Stimulated activated CD8-positive, alpha-beta memory T cell treated with anti-CD3 and anti-CD28 coated beads, Interleukin-7, amount 100 ng/mL, for 24 hours (primary cell): ENCODE data around the gene COL20A1.

Source experiments
- DNase-seq: peaks from one replicate; pipeline ENCODE4 v3.0.0-alpha.2; 2020; ENCODE audit warnings: low read depth

COL20A1 gene

DNA sequence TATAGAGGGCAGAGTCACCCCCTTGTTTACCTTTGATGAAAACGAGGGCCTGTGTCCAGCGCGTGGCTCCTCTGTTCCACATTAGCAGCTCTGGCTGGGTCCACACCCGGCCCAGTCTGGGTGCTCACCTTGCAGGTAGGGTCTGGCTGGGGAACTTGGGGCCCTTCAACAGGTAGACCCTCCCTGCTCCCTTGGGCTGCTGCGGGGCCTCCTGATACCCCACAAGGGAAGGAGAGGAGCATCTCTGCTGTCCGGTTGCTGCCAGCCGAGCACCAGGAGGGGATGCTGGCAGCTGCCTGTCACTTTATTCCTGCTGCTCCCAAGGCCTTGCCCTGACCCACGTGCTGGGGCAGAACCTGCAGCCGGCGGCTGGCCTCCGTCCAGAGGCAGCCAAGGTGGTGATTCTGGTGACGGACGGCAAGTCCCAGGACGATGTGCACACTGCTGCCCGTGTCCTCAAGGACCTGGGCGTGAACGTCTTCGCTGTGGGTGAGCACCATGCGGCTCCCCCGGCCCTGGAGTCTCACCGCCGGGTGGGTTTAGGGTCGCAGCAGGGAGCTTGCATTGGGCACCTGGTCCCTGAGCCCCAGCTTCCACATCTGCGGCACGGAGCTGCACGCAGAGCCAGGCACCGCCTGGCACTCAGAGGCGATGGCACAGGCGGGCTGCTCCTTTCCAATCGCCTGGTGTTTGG, 15.4 kb downstream of the COL20A1 start:
- DNase-seq: no peak

DNA sequence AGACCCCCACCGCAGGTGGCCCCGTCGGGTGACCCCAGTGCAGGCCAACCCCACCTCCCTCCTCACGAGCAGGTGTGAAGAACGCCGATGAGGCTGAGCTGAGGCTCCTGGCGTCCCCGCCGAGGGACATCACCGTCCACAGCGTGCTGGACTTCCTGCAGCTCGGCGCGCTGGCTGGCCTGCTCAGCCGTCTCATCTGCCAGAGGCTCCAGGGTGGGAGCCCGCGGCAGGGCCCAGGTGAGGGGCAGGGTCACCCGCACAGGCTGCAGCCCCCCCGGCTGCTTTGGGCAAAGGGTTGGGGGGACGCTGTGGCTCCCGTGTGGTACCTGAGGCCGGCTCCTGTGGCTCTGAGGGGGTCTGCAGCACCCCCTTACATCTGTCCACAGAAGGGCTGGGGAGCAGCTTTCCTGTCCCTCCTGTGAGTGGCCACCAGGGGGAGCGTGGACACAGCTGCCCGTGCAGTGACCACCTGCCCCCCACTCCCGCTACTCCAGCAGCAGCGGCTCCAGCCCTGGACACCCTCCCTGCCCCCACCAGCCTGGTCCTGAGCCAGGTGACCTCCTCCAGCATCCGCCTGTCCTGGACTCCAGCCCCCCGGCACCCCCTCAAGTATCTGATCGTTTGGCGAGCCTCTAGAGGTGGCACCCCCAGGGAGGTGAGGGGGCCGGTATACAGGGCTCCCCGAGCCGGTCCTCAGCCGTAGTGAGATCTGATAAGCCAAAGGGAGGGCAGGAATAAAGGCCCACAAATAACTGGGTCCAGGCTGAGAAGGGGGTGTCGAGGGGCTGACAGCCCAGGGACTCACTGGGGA, 16.5 kb downstream of the COL20A1 start:
- DNase-seq: no peak

DNA sequence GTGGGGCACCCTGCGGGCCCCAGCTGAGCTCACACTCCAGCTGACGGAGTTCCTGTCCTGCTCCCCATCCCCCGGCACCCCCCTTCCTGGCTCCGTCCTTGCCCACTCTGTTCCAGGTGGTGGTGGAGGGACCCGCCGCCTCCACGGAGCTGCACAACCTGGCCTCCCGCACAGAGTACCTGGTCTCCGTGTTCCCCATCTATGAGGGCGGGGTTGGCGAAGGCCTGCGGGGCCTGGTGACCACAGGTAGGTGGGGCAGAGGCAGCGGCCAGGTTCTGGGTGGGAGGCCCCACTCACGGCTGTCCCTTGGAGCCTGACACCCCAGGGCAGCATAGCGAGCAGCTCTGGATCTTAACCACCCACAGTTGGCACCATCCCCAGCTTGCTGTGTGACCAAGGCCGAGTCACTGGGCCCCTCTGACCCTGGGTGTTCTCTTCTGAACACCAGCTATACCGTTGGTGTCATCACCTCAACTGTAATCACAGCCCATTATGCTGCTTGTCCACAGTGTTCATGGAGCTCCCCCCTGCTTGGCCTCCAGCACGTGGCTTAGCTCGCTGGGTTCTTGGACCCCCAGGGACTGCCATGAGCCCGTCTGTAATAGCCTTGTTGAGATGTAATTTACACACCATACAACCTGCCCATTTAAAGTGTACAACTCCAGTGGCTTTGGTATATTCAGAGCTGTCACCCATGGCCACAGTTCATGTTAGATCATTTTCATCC, 17.4 kb downstream of the COL20A1 start:
- no peak for DNase-seq

DNA sequence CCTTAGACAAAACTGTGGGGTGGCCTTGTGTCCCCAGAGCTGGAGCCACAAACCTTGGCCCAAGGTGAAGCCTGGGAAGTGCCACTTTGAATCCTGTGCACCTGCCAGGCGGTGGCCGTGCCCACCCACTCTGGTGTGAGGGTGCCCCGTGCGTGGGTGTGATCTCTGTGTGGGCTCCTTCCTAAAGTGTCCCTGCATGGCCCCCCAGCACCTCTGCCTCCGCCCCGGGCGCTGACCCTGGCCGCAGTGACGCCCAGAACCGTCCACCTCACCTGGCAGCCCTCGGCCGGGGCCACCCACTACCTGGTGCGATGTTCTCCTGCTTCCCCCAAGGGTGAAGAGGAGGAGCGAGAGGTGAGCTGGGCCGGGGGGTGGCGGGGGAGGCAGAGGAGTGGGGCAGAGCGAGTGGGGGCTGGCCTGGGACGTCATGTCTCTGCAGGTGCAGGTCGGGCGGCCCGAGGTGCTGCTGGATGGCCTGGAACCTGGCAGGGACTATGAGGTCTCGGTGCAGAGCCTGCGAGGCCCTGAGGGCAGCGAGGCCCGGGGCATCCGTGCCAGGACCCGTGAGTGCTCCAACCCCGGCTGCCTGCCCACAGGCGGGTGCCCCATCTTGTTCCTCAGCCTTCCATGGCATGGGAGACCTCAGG, 18.3 kb downstream of the COL20A1 start:
- no peak for DNase-seq

DNA sequence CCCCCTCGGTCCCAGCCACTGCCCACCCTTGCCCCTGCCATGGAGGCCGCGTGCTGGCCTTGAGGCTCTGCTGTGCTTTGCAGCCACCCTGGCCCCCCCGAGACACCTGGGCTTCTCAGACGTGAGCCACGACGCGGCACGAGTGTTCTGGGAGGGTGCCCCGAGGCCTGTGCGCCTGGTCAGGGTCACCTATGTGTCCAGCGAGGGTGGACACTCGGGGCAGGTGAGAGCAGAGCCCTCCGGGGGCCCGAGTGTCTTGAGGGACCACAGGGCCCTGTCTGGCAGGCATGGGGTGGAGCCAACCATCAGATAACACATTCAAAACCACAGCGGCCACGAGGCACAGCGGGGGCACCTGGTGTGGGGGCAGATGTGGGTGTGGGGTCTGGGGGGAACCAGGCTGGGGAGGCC, 18.9 kb downstream of the COL20A1 start:
- DNase-seq: no peak

DNA sequence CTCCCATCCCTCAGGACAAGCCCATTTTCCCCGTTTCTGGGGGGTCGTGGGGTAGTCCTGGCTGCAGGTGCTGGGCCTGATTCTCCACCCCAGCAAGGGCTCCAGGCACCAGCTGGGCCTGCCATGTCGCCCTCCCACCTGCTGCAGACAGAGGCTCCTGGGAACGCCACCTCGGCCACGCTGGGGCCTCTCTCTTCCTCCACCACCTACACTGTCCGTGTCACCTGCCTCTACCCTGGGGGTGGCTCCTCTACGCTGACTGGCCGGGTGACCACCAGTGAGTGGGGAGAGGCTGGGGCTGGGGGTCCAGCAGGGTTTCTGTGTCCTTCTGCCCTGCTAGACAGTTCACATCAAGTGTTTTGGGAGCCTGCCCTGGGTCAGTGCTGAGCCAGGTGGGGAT, 19.3 kb downstream of the COL20A1 start:
- no peak for DNase-seq

DNA sequence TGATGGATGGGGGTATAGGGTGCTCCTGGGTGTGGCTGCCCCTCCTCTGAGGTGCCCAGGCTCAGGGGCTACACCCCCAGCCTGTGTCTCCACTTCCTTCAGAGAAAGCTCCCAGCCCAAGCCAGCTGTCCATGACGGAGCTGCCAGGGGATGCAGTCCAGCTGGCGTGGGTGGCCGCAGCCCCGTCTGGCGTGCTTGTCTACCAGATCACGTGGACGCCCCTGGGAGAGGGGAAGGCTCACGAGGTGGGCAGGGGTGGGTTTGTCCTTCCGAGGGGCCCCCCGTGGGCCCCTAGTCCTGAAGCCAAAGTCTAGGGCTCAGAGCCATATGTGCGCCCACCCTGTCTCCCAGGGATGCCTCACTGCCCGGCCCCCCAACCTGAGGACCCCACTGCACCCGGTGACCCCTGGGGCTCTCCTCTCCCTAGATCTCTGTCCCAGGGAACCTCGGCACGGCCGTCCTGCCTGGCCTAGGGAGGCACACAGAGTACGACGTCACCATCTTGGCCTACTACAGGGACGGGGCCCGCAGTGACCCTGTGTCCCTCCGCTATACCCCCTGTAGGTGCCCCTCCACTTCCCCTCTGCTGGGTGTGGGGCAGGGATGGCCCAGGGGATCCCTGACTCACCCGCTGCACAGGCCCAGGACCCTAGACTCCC, 19.8 kb downstream of the COL20A1 start:
- DNase-seq: no peak

DNA sequence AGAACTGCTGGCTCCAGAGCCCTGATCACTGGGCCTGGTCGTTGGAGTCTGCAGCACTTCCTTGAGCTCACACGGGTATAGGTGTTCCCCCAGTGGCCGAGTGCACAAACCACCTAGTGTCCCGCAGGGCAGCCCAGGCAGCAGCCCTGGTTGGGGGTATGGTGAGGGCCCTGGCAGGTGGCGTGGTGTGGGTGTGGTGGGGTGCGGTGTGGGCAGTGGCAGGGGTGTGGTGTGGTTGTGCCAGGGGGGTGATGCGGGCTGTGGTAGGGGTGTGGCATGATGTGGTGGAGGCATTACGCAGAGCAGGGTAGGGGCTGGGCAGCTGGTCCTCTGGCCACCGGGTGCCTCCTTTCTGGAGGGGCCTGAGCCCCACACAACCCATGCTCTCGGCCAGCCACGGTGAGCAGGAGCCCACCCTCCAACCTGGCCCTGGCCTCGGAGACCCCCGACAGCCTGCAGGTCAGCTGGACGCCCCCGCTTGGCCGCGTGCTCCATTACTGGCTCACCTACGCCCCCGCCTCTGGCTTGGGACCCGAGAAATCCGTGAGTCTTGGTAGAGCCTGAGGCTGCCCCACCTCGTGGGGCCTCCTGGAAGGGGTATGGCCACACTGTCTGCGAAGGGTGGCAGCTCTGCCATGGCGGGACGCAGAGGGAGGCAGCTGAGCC, 20.5 kb downstream of the COL20A1 start:
- DNase-seq: no peak

DNA sequence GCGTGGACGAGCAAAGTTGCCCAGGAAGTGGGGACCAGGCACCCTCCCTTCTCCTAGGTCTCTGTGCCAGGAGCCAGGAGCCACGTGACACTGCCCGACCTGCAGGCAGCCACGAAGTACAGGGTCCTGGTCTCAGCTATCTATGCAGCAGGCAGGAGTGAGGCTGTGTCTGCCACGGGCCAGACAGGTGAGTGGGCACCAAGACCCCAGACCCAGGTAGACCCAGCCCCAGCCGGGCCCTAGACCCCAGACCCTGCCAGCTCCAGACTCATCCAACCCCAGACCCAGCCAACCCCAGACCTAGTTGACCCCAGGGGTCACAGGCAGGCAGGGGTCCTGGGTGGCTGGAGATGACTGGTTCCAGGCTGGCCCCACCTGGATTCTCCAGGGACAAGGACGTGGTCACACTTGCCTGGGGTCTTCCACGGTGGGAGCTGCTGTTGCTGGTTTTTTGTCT, 21.1 kb downstream of the COL20A1 start:
- no peak for DNase-seq

DNA sequence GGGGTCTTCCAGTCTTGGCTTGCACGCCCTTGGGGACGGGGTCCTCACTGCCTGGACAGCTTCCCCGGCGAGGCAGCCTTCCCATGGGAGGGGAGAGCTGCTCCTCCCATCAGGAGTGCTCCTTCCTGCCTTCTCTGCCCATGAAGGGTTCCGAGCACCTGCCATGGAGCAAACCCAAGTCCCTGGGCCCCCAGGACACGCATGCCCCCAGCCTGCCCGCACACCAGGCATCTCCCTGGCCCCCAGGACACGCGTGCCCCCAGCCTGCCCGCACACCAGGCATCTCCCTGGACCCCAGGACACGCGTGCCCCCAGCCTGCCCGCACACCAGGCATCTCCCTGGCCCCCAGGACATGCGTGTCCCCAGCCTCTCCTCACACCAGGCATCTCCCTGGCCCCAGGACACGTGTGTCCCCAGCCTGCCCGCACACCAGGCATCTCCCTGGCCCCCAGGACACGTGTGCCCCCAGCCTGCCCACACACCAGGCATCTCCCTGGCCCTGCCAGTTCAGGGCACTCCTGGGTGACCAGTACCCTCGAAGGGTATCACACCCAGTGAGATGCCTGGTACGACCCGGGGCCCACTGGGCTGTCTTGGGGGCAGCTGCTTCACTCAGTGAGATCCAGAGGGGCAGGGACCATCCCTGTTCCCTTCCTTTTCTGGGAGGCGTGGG, 21.7 kb downstream of the COL20A1 start:
- no peak for DNase-seq

DNA sequence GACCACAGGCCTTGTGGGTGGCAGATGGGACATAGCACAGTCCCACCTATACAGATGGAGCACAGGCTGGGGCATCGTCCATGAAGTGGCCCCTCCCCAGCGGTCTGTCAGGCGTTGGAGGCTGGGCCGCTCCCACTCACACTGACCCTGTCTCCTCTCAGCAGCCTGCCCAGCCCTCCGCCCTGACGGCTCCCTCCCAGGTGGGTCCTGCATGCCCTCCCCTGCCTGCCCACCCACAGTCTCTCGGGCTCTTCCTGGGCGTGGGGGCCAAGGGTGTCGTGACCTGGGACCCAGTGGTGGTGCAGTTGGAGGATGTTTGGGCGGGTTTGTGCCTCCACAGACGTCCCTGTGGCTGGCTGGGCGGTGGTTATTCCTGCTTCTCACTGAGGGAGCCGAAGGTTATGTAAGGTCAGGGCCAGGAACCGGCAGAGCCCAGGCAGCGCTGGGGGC, 22.3 kb downstream of the COL20A1 start:
- DNase-seq: no peak

DNA sequence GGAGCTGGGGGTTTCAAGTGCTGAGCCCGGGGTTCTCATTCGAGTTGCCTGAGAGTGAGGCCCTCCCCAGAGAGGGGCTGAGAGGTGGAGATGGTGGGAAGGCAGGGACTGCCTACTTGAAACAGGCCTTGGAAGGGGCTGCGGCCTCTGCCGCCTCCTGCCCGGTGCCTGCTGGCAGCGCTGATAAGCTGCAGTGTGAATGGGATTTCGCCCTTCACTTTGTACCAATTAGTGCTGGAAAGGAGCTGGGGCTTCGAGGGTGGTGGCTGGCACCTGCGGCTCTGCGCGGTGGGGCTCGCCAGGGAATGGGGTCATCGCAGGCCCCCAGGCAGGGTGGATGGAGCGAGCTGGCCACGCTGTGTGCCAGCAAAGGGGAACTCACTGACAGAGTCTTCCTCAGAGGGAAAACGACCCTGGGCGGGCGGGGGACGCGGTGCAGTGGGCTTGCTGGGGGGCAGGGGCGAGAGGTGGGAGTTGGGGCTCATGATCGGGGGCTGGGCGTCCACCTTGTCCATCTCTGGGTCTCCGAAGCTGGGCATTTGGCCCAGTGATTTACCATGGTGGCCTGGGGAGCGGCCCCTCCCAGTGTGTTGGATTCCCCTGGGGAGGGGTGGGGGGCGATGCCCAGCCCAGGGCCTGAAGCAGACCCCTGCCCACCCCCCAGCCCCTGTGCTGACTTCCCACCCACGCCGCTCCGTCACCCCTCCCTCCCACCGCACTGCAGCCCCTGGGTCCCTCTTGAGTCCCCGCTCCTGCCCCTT, 22.9 kb downstream of the COL20A1 start:
- no peak for DNase-seq

DNA sequence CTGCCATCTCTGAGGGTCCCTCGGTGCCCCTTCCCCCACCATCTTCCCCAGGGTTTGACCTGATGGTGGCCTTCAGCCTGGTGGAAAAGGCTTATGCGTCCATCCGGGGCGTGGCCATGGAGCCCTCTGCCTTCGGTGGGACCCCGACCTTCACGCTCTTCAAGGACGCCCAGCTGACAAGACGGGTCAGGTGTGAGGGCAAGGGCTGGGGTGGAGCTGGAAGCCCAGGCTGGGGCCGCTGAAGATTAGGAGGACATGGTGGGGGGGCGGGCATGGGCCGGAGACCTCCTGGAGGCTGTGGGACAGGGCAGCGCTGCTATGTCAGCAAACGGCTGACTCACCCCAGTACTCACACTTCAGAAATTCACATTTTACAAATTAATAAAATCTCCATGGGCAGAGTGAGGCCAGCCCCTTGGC, 23.5 kb downstream of the COL20A1 start:
- DNase-seq: no peak

DNA sequence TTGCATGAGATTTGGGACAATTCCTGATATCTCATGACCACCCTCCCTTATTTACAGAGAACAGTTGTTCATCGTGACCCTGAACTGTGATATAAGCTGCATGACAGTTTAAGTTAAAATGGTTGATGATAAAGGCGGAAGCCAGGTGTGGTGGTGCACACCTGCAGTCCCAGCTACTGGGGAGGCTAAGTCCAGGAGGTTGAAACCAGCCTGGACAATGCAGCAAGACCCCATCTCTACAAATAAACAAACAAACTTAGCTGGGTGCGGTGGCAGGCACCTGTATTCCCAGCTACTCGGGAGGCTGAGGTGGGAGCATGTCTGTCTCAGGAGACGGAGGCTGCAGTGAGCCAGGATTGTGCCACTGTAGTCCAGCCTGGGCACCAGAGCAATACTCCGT, 24.1 kb downstream of the COL20A1 start:
- DNase-seq: no peak

DNA sequence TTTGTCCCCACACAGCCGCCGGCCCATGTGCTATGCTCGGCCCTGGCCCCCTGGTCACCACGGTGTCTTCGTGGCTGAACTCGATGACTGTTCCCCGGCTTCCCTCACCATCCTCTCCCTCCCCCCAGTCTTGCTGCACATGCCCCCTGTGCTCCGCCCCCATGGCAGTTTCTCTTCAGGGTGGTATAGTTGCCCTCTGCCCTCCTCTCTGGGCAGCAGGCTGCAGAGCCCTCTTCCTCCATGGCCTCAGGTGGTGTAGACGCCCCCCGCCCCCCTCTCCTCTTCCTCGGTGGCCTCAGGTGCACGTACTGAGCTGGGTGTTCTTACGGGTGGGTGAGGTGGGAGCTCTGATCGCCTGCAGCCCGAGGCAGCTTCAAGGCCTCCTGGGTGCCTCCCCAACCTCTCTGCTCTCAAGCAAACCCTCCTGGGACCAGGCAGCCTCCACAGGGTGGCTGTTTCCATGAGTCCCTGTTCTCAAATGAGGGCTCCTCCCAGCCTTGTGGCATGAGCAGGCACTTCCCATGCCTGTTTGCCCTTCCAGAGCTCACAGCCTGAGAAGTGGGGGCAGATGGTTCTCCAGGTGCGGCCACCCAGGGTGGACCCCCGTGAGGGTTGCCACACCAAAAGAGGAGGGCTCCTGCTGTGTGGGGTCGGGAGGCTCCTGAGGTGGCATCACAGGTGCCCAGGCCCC, 24.8 kb downstream of the COL20A1 start:
- no peak for DNase-seq

DNA sequence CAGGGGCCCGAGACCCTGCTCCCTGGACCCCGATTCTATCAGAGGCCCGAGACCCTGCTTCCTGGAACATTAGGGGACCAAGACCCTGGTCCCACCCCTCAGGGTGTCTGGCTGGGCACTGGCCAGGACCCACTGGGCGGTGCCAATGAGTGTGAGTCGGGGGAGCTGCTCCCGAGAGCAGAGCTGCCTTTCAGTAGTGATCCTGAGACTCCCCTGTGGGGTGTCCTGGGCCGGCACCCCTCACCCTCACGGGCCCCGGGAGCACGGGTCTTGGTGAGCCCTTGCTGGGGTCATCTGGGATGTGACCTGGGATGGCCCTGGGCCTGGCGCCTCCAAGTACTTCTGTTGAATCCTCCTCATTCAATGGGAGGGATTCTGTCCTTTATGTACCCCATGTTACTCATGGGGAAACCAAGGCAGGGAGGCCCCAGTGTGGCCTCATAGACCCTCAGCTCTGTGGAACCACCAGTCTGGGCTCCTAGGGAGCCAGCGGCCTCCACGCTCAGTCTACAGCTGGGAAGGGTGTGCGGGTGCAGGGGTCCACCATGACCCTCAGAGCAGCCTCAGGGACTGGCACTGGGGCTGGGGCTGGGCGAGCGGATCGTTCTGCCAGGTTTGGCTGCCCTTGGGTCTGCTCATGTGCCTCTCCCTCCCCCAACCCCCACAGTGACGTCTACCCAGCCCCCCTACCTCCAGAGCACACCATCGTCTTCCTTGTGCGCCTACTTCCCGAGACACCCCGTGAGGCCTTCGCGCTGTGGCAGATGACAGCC, 25.6 kb downstream of the COL20A1 start:
- no peak for DNase-seq

DNA sequence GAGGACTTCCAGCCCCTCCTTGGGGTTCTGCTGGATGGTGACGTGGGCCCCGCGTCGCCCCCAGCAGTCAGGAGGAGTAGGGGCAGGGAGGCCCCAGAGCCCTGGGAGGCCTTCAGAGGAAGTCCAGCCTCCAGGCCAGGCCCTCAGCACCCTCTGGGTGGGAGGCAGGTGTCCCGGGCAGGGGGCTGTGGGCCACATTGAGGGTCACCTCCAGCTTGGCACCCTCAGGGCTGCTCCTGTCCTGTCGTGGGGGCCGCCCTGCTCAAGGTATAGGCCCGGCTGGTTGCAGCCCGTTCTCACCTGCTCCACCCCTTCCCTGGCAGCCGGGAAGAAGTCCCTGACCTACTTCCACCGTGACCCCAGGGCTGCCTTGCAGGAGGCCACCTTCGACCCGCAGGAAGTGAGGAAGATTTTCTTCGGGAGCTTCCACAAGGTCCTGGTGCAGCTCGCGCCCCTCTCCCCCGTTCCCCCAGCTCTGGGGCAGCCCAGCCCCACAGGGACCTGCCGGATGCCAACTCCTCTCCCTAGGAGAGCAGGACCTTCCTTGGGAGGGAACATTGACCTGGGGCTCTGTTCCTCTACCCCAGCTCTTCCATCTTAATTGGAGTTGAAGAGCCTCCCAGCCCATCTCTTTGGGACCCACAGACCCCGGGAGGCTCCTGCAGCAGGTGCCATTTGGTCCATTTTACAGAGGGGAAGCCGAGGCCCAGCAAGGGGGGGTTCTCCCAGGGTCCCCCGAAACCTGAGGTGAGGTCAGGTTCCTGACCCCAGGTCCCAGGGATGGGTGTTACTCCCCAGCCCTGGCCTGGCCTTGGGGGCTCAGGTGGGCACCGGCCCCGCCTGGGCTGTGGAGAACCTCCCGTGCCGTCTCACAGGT, 26.4 kb downstream of the COL20A1 start:
- no peak for DNase-seq
